ENCODE data around the gene AHNAK. TPM values are rescaled to one million over a fixed set of nuclear protein-coding genes. Genes with fewer than 3 reads are reported as not detected.

AHNAK gene
- total RNA-seq, 4 donors from 2014 or later, result 1,278 to 2,374 (median 1,866) TPM

- peaks cover 0 to 14% (median 11%) of the 10 kb centered on the region in 4 donors for H3K4me1 ChIP-seq
- H3K27me3 ChIP-seq, result no peaks in the 10 kb centered on the region
- H3K4me3 ChIP-seq, result no peak overlapping the region
- intact Hi-C loops (cut with DNase I), result no loop called here
- WGBS, result 95% methylated on average over 7 of the region's 7 CpGs
- TF ChIP-seq CTCF (IDR thresholded peaks at IDR 0.05), result no peak
- TF ChIP-seq POLR2AphosphoS5 (IDR thresholded peaks at IDR 0.05), result no peak
- TF ChIP-seq EP300 (IDR thresholded peaks at IDR 0.05), result no peak
- no peak for TF ChIP-seq POLR2A (IDR thresholded peaks at IDR 0.05; ENCODE audit: low read depth)
- peak overlapping the region; percentile 44 to 70 (median 66) for H3K27ac ChIP-seq (replicated peaks in 1 of 4)
- H3K9me3 ChIP-seq, result no peaks in the 10 kb centered on the region
- no peak for DNase-seq (ENCODE audit: extremely low spot score)
- H3K36me3 ChIP-seq, result no peaks in the 10 kb centered on the region
Measured at GRCh38 chr11:62471603-62472002, 75.0 kb downstream of the AHNAK start.

- TF ChIP-seq CTCF (IDR thresholded peaks at IDR 0.05) (no peak), POLR2AphosphoS5 (IDR thresholded peaks at IDR 0.05) (no peak), EP300 (IDR thresholded peaks at IDR 0.05) (no peak), POLR2A (IDR thresholded peaks at IDR 0.05; ENCODE audit: low read depth) (no peak)
- WGBS, result 66% methylated on average over 2 of the region's 2 CpGs
- intact Hi-C loops (cut with DNase I), result no loop called here
- Histone ChIP-seq H3K27me3 (no peaks in the 10 kb centered on the region), H3K9me3 (no peaks in the 10 kb centered on the region), H3K36me3 (no peaks in the 10 kb centered on the region), H3K4me3 (no peak overlapping the region), H3K27ac (replicated peaks in 1 of 4) (no peak overlapping the region), H3K4me1 (peaks cover 0 to 14% (median 11%) of the 10 kb centered on the region in 4 donors)
- DNase-seq (ENCODE audit: extremely low spot score), result no peak
Measured at GRCh38 chr11:62468577-62468976, 78.0 kb downstream of the AHNAK start.

GRCh38 chr11:62466444-62466843, 80.2 kb downstream of the AHNAK start:
- Histone ChIP-seq H3K9me3 (no peaks in the 10 kb centered on the region), H3K4me3 (no peak overlapping the region), H3K4me1 (peaks cover 0 to 11% (median 5%) of the 10 kb centered on the region in 4 donors), H3K27ac (replicated peaks in 1 of 4) (no peak overlapping the region), H3K27me3 (no peaks in the 10 kb centered on the region), H3K36me3 (no peaks in the 10 kb centered on the region)
- WGBS, result 67% methylated on average over 2 of the region's 2 CpGs
- TF ChIP-seq POLR2A (IDR thresholded peaks at IDR 0.05; ENCODE audit: low read depth), result no peak
- no peak for TF ChIP-seq POLR2AphosphoS5 (IDR thresholded peaks at IDR 0.05)
- no peak for TF ChIP-seq CTCF (IDR thresholded peaks at IDR 0.05)
- TF ChIP-seq EP300 (IDR thresholded peaks at IDR 0.05), result no peak
- intact Hi-C loops (cut with DNase I), result no loop called here
- no peak for DNase-seq (ENCODE audit: extremely low spot score)

DNA sequence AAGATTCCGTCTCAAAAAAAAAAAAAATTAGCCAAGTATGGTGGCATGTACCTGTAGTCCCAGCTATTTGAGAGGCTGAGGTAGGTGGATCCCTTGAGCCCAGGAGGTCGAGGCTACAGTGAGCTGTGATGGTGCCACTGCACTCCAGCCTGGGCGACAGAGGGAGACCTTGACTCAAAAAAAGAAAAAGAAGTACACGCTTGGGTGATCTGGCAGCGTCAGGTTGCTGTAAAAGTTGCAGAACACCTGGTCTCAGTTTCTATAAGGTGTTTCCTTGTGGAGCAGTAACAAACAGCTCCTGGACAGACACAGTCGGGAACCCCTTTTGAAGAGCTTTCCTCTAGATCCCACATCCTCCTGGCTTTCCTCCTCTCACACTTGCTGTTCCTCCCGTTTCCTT, 82.0 kb downstream of the AHNAK start:
- 87% methylated on average over 7 of the region's 7 CpGs for WGBS
- Histone ChIP-seq H3K27me3 (no peaks in the 10 kb centered on the region), H3K36me3 (no peaks in the 10 kb centered on the region), H3K9me3 (no peaks in the 10 kb centered on the region), H3K4me3 (no peak overlapping the region), H3K27ac (replicated peaks in 1 of 4) (no peak overlapping the region), H3K4me1 (peaks cover 0 to 11% (median 5%) of the 10 kb centered on the region in 4 donors)
- TF ChIP-seq EP300 (IDR thresholded peaks at IDR 0.05), result no peak
- no peak for TF ChIP-seq POLR2A (IDR thresholded peaks at IDR 0.05; ENCODE audit: low read depth)
- no peak for TF ChIP-seq CTCF (IDR thresholded peaks at IDR 0.05)
- TF ChIP-seq POLR2AphosphoS5 (IDR thresholded peaks at IDR 0.05), result no peak
- intact Hi-C loops (cut with DNase I), result no loop called here
- no peak for DNase-seq (ENCODE audit: extremely low spot score)

DNA sequence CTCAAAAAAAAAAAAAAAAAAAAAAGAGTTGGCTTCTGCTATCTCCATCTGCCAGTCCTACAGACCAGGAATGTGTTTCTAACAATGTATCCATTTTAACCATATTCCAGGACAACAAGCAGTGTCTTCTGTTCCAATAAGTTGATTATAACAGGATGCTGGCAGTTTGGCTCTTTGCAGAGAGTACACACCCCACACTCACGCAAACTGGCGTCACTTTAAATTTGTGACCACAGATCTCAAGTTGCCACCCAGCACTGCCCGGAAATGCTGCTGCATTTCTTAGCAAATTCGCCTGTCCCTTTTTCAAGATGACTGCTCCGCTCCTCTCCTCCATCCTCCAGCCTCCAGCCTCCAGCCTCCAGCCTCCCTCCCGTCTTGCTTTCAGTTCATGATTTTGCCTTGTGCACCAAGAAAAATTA, 83.5 kb downstream of the AHNAK start:
- WGBS, result 70% methylated on average over 6 of the region's 6 CpGs
- peak overlapping the region in 2 of 4 donors; percentile 16 to 39 for H3K27ac ChIP-seq (replicated peaks in 1 of 4)
- peaks cover 0 to 24% (median 15%) of the 10 kb centered on the region in 4 donors for H3K4me1 ChIP-seq
- H3K36me3 ChIP-seq, result no peaks in the 10 kb centered on the region
- intact Hi-C loops (cut with DNase I), result no loop called here
- TF ChIP-seq EP300 (IDR thresholded peaks at IDR 0.05) (no peak), CTCF (IDR thresholded peaks at IDR 0.05) (no peak), POLR2A (IDR thresholded peaks at IDR 0.05; ENCODE audit: low read depth) (no peak), POLR2AphosphoS5 (IDR thresholded peaks at IDR 0.05) (no peak)
- no peak for DNase-seq (ENCODE audit: extremely low spot score)
- H3K27me3 ChIP-seq, result no peaks in the 10 kb centered on the region
- no peaks in the 10 kb centered on the region for H3K9me3 ChIP-seq
- H3K4me3 ChIP-seq, result no peak overlapping the region

Measured in esophagus muscularis mucosa (tissue), 4 donors.